Ishikawa (cell line): ENCODE measurements around the gene GRAP.

Experiments
- CEBPB ChIP-seq: IDR thresholded peaks from 2 replicates; pipeline ENCODE4 v1.6.1; 2012
- CREB1 ChIP-seq: IDR thresholded peaks from 2 replicates; pipeline ENCODE4 v1.6.1; 2012; ENCODE audit warnings: low read depth
- EGR1 ChIP-seq: IDR thresholded peaks from 2 replicates; pipeline ENCODE4 v1.6.1; 2012
- EP300 ChIP-seq: IDR thresholded peaks from 2 replicates; pipeline ENCODE4 v1.6.1; 2012; ENCODE audit warnings: borderline replicate concordance
- FOXM1 ChIP-seq: IDR thresholded peaks from 2 replicates; pipeline ENCODE4 v1.6.1; 2012; ENCODE audit warnings: low read depth, borderline replicate concordance
- NFIC ChIP-seq: IDR thresholded peaks from 2 replicates; pipeline ENCODE4 v1.6.1; 2012
- RAD21 ChIP-seq: IDR thresholded peaks from 2 replicates; pipeline ENCODE4 v1.6.1; 2012; ENCODE audit warnings: low read depth
- REST ChIP-seq: IDR thresholded peaks from 2 replicates; pipeline ENCODE4 v1.6.1; 2012; ENCODE audit warnings: low read depth, mild to moderate bottlenecking
- TAF1 ChIP-seq: IDR thresholded peaks from 2 replicates; pipeline ENCODE4 v1.6.1; 2012; ENCODE audit warnings: low read depth, mild to moderate bottlenecking
- TCF12 ChIP-seq: IDR thresholded peaks from 2 replicates; pipeline ENCODE4 v1.6.1; 2012; ENCODE audit warnings: low read depth
- TEAD4 ChIP-seq: IDR thresholded peaks from 2 replicates; pipeline ENCODE4 v1.6.1; 2012
- YY1 ChIP-seq: IDR thresholded peaks from 2 replicates; pipeline ENCODE4 v1.6.1; 2012; ENCODE audit warnings: low read depth
- ZBTB7A ChIP-seq: IDR thresholded peaks from 2 replicates; pipeline ENCODE4 v1.6.1; 2012; ENCODE audit warnings: low read depth
- TF ChIP-seq, protein P1 (sequence below): IDR thresholded peaks from 2 replicates; pipeline ENCODE4 v1.6.1; 2012
- TF ChIP-seq, protein P2 (sequence below): IDR thresholded peaks from 2 replicates; pipeline ENCODE4 v1.6.1; 2012

The GRAP gene

GRCh38 chr17:19013806-19014627, 32.7 kb downstream of the GRAP start:
- no peak for TF ChIP-seq CREB1
- no peak for TF ChIP-seq NFIC
- TF ChIP-seq FOXM1 = no peak
- TF ChIP-seq YY1 = no peak
- TF ChIP-seq, protein P1, sequence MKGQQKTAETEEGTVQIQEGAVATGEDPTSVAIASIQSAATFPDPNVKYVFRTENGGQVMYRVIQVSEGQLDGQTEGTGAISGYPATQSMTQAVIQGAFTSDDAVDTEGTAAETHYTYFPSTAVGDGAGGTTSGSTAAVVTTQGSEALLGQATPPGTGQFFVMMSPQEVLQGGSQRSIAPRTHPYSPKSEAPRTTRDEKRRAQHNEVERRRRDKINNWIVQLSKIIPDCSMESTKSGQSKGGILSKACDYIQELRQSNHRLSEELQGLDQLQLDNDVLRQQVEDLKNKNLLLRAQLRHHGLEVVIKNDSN = no peak
- no peak for TF ChIP-seq TEAD4

GRCh38 chr17:19013226-19013625, 33.5 kb downstream of the GRAP start:
- TF ChIP-seq EP300 (no peak), FOXM1 (no peak), YY1 (no peak), CREB1 (no peak), REST (no peak), EGR1 (no peak), ZBTB7A (no peak)

DNA sequence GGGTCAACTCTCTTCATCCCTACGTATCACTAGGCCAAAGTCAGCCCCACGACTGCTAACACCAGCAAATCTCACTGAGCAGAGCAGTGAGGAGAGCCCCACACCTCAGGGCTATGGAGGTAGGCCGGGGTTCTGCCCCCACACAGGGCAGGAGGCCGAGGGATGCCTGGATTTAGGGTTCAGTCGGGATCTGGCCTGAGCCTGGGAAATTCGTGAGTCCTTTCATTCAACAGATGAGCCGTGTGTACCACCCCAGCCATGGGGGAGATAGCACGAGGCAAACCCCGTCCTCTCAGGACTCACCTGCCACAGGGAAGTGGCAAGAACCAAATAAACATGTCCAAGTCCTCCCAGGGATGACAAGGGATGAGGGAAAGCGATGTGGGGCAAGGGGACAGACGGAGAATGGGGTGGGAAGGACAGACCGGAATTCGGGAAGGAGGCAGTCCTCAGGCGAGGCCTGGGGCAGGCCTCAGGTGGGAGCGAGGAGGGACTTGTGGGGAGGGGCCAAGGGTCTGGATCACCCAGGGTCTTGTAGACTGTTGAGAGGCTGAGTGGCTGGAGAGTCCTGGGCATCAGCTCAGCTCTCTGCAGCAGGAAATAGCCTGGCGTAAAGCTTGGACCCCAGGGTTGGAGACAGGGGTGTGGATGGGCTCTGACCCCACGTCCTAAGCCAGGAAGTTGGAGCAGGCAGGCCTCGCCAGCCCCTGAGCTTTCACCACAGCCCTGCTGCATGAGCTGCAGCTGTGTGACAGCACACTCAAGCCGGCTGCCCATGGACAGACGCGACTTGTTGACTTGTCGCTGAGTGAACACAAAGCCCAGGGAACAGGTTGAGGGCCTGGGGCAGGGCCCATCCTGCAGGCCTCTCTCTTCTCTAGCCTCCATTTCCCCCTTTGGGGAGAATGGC, 34.3 kb downstream of the GRAP start:
- TF ChIP-seq YY1 (no peak), TAF1 (no peak), RAD21 (no peak)

DNA sequence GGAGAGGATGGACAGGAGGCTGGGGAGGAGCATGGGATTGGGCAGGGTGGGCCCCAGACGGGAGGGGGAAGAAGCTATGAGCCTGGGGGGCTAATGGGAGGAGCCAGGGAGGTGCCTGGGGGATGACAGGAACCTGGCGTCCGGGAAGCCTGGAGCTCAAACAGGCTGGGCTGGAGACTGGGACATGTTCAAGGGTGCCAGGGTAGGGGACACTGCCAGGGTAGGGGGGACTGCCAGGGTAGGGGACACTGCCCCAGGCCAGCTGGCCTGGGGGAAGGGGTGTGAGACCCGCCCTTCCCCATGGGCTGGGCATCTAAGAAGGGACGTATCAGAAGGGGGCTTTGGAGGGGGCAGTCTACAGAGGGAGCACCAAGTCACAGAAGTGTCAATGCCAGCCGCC, 35.2 kb downstream of the GRAP start:
- TF ChIP-seq FOXM1 = no peak

GRCh38 chr17:19010729-19011505, 35.8 kb downstream of the GRAP start:
- TF ChIP-seq, protein P1 = no peak
- no peak for TF ChIP-seq FOXM1
- no peak for TF ChIP-seq TAF1
- no peak for TF ChIP-seq ZBTB7A
- TF ChIP-seq TCF12 = no peak
- TF ChIP-seq REST = no peak
- no peak for TF ChIP-seq EGR1
- no peak for TF ChIP-seq NFIC
- no peak for TF ChIP-seq CREB1
- TF ChIP-seq, protein P2, sequence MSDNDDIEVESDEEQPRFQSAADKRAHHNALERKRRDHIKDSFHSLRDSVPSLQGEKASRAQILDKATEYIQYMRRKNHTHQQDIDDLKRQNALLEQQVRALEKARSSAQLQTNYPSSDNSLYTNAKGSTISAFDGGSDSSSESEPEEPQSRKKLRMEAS = no peak
- TF ChIP-seq EP300 = no peak
- no peak for TF ChIP-seq TEAD4
- no peak for TF ChIP-seq RAD21
- TF ChIP-seq CEBPB = no peak
- TF ChIP-seq YY1 = no peak

GRCh38 chr17:19009970-19010369, 36.8 kb downstream of the GRAP start:
- no peak for TF ChIP-seq ZBTB7A
- TF ChIP-seq TEAD4 = no peak
- TF ChIP-seq RAD21 = no peak
- no peak for TF ChIP-seq CREB1
- TF ChIP-seq TCF12 = no peak
- TF ChIP-seq NFIC = no peak
- no peak for TF ChIP-seq EGR1
- no peak for TF ChIP-seq TAF1
- TF ChIP-seq CEBPB = no peak
- TF ChIP-seq FOXM1 = no peak
- TF ChIP-seq, protein P1 = no peak
- TF ChIP-seq YY1 = no peak
- TF ChIP-seq EP300 = no peak
- TF ChIP-seq, protein P2 = no peak
- no peak for TF ChIP-seq REST
